ENCODE results near the gene ECSCR.

ECSCR gene

GRCh38 chr5:139474890-139475791 lies 12.6 kb upstream of the ECSCR start:
- H3K9ac ChIP-seq (ENCODE audit: low read length in 5 of 5) = no peak overlapping the region
- peaks cover 3 to 43% (median 31%) of the 10 kb centered on the region in 5 donors for H3K4me1 ChIP-seq (ENCODE audit: control insufficient read depth in 5 of 5, insufficient read depth in 5 of 5, low read length in 5 of 5)
- no peaks in the 10 kb centered on the region for H3K9me3 ChIP-seq (ENCODE audit: control insufficient read depth in 5 of 5, low read length in 5 of 5)
- no peaks in the 10 kb centered on the region for H3K27me3 ChIP-seq (ENCODE audit: control insufficient read depth in 5 of 5, insufficient read depth in 4 of 5, low read length in 5 of 5)
- no peak overlapping the region for H3K4me3 ChIP-seq (ENCODE audit: low read depth in 1 of 5, low read length in 5 of 5)
- H3K27ac ChIP-seq (ENCODE audit: low read depth, low read length) = no peak overlapping the region
- H3K36me3 ChIP-seq (ENCODE audit: control insufficient read depth in 5 of 5, insufficient read depth in 5 of 5, low read length in 5 of 5) = peaks cover 0 to 44% (median 27%) of the 10 kb centered on the region in 5 donors

GRCh38 chr5:139473565-139473964 lies 11.0 kb upstream of the ECSCR start:
- no peaks in the 10 kb centered on the region for H3K9me3 ChIP-seq (ENCODE audit: control insufficient read depth in 5 of 5, low read length in 5 of 5)
- H3K36me3 ChIP-seq (ENCODE audit: control insufficient read depth in 5 of 5, insufficient read depth in 5 of 5, low read length in 5 of 5) = peaks cover 0 to 36% (median 26%) of the 10 kb centered on the region in 5 donors
- peaks cover 3 to 48% (median 36%) of the 10 kb centered on the region in 5 donors for H3K4me1 ChIP-seq (ENCODE audit: control insufficient read depth in 5 of 5, insufficient read depth in 5 of 5, low read length in 5 of 5)
- H3K27me3 ChIP-seq (ENCODE audit: control insufficient read depth in 5 of 5, insufficient read depth in 4 of 5, low read length in 5 of 5) = no peaks in the 10 kb centered on the region
- H3K27ac ChIP-seq (ENCODE audit: low read depth, low read length) = peak overlapping the region; percentile 11
- H3K9ac ChIP-seq (ENCODE audit: low read length in 5 of 5) = no peak overlapping the region
- H3K4me3 ChIP-seq (ENCODE audit: low read depth in 1 of 5, low read length in 5 of 5) = no peak overlapping the region

DNA sequence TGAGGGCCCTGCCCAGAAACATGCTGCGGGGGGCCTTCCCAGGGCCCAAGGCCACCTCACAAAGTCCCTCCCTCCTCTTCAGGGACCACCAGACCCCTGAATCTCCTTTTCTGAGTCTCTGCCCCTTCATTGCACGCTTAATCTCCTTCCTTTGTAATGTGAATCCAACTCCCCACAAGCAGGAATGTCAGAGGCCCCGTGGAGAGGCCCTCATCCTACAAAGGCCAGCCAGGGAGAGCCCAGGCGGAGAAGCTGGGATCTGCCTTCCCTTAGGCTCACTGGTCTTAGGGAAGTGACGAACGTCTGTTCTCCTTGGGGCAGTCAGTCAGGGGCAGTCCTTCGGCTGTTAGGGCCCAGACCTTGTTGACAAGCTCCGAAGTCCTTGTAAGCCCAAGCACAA lies 10.6 kb upstream of the ECSCR start:
- H3K27ac ChIP-seq (ENCODE audit: low read depth, low read length) = peak overlapping the region; percentile 11
- peaks cover 0 to 32% (median 22%) of the 10 kb centered on the region in 5 donors for H3K36me3 ChIP-seq (ENCODE audit: control insufficient read depth in 5 of 5, insufficient read depth in 5 of 5, low read length in 5 of 5)
- H3K9ac ChIP-seq (ENCODE audit: low read length in 5 of 5) = no peak overlapping the region
- H3K27me3 ChIP-seq (ENCODE audit: control insufficient read depth in 5 of 5, insufficient read depth in 4 of 5, low read length in 5 of 5) = no peaks in the 10 kb centered on the region
- H3K4me3 ChIP-seq (ENCODE audit: low read depth in 1 of 5, low read length in 5 of 5) = no peak overlapping the region
- H3K9me3 ChIP-seq (ENCODE audit: control insufficient read depth in 5 of 5, low read length in 5 of 5) = no peaks in the 10 kb centered on the region
- peaks cover 3 to 53% (median 41%) of the 10 kb centered on the region in 5 donors for H3K4me1 ChIP-seq (ENCODE audit: control insufficient read depth in 5 of 5, insufficient read depth in 5 of 5, low read length in 5 of 5)

DNA sequence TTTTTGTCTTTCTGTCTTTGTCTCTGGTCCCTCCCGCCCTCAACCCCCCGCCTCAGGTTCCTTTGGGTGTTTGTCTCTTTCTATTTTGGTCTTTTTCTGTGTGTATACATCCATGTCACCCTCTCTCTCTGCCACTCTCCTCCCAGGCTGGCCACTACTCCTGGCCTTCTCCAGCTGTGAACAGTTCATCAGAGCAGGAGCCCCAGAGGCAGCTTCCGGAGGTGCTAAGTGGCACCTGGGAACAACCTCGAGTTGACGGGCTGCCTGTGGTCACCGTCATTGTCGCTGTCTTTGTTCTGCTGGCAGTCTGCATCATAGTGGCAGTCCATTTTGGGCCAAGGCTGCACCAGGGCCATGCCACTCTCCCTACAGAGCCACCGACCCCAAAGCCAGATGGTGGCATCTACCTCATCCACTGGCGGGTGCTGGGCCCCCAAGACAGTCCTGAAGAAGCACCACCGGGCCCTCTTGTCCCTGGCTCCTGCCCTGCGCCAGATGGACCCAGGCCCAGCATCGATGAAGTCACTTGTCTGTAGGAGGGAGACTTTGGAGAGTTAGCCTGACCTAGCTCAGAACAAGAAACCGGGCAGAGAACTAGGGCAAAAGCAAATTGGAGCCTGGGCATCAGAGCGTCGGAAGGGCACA lies 10.0 kb upstream of the ECSCR start:
- Histone ChIP-seq H3K27me3 (ENCODE audit: control insufficient read depth in 5 of 5, insufficient read depth in 4 of 5, low read length in 5 of 5) (no peaks in the 10 kb centered on the region), H3K4me3 (ENCODE audit: low read depth in 1 of 5, low read length in 5 of 5) (no peak overlapping the region), H3K4me1 (ENCODE audit: control insufficient read depth in 5 of 5, insufficient read depth in 5 of 5, low read length in 5 of 5) (peaks cover 3 to 53% (median 41%) of the 10 kb centered on the region in 5 donors), H3K9ac (ENCODE audit: low read length in 5 of 5) (no peak overlapping the region), H3K27ac (ENCODE audit: low read depth, low read length) (peak overlapping the region; percentile 11), H3K36me3 (ENCODE audit: control insufficient read depth in 5 of 5, insufficient read depth in 5 of 5, low read length in 5 of 5) (peaks cover 0 to 26% (median 16%) of the 10 kb centered on the region in 5 donors), H3K9me3 (ENCODE audit: control insufficient read depth in 5 of 5, low read length in 5 of 5) (no peaks in the 10 kb centered on the region)

- peaks cover 0 to 11% (median 5%) of the 10 kb centered on the region in 5 donors for H3K36me3 ChIP-seq (ENCODE audit: control insufficient read depth in 5 of 5, insufficient read depth in 5 of 5, low read length in 5 of 5)
- peak within 1 kb of the TSS in 1 of 5 donors; percentile 31 for H3K4me3 ChIP-seq (ENCODE audit: low read depth in 1 of 5, low read length in 5 of 5)
- H3K4me1 ChIP-seq (ENCODE audit: control insufficient read depth in 5 of 5, insufficient read depth in 5 of 5, low read length in 5 of 5) = peaks cover 3 to 52% (median 41%) of the 10 kb centered on the region in 5 donors
- H3K9ac ChIP-seq (ENCODE audit: low read length in 5 of 5) = no peak within 1 kb of the TSS
- no peaks in the 10 kb centered on the region for H3K9me3 ChIP-seq (ENCODE audit: control insufficient read depth in 5 of 5, low read length in 5 of 5)
- H3K27ac ChIP-seq (ENCODE audit: low read depth, low read length) = no peak within 1 kb of the TSS
- H3K27me3 ChIP-seq (ENCODE audit: control insufficient read depth in 5 of 5, insufficient read depth in 4 of 5, low read length in 5 of 5) = no peaks in the 10 kb centered on the region
Measured at GRCh38 chr5:139470821-139471300, 8.3 kb upstream of the ECSCR start, which contains the start of gene SMIM33. Gene SMIM33, plus strand, starts transcription at chr5:139471004. Its CDS starts 118 bp downstream, at chr5:139471122.

- Histone ChIP-seq H3K9ac (ENCODE audit: low read length in 5 of 5) (peak overlapping the region in 2 of 5 donors; percentile 56 to 62), H3K4me1 (ENCODE audit: control insufficient read depth in 5 of 5, insufficient read depth in 5 of 5, low read length in 5 of 5) (peaks cover 0 to 30% (median 26%) of the 10 kb centered on the region in 5 donors), H3K27me3 (ENCODE audit: control insufficient read depth in 5 of 5, insufficient read depth in 4 of 5, low read length in 5 of 5) (no peaks in the 10 kb centered on the region), H3K4me3 (ENCODE audit: low read depth in 1 of 5, low read length in 5 of 5) (no peak overlapping the region), H3K9me3 (ENCODE audit: control insufficient read depth in 5 of 5, low read length in 5 of 5) (no peaks in the 10 kb centered on the region), H3K27ac (ENCODE audit: low read depth, low read length) (peak overlapping the region; percentile 81), H3K36me3 (ENCODE audit: control insufficient read depth in 5 of 5, insufficient read depth in 5 of 5, low read length in 5 of 5) (no peaks in the 10 kb centered on the region)
Measured at GRCh38 chr5:139468421-139468931, 5.9 kb upstream of the ECSCR start.

GRCh38 chr5:139461698-139462097 lies 845 bp downstream of the ECSCR start:
- H3K36me3 ChIP-seq (ENCODE audit: control insufficient read depth in 5 of 5, insufficient read depth in 5 of 5, low read length in 5 of 5) = peaks cover 0 to 12% (median 8%) of the 10 kb centered on the region in 5 donors
- H3K27ac ChIP-seq (ENCODE audit: low read depth, low read length) = peak overlapping the region; percentile 75
- no peaks in the 10 kb centered on the region for H3K27me3 ChIP-seq (ENCODE audit: control insufficient read depth in 5 of 5, insufficient read depth in 4 of 5, low read length in 5 of 5)
- H3K4me3 ChIP-seq (ENCODE audit: low read depth in 1 of 5, low read length in 5 of 5) = peak overlapping the region; percentile 22 to 71 (median 64)
- no peaks in the 10 kb centered on the region for H3K9me3 ChIP-seq (ENCODE audit: control insufficient read depth in 5 of 5, low read length in 5 of 5)
- peak overlapping the region in 3 of 5 donors; percentile 47 to 68 (median 62) for H3K9ac ChIP-seq (ENCODE audit: low read length in 5 of 5)
- peaks cover 0 to 37% (median 5%) of the 10 kb centered on the region in 5 donors for H3K4me1 ChIP-seq (ENCODE audit: control insufficient read depth in 5 of 5, insufficient read depth in 5 of 5, low read length in 5 of 5)

- peak overlapping the region; percentile 75 for H3K27ac ChIP-seq (ENCODE audit: low read depth, low read length)
- H3K36me3 ChIP-seq (ENCODE audit: control insufficient read depth in 5 of 5, insufficient read depth in 5 of 5, low read length in 5 of 5) = peaks cover 0 to 15% (median 9%) of the 10 kb centered on the region in 5 donors
- H3K27me3 ChIP-seq (ENCODE audit: control insufficient read depth in 5 of 5, insufficient read depth in 4 of 5, low read length in 5 of 5) = no peaks in the 10 kb centered on the region
- H3K4me3 ChIP-seq (ENCODE audit: low read depth in 1 of 5, low read length in 5 of 5) = peak overlapping the region in 4 of 5 donors; percentile 58 to 71 (median 67)
- H3K4me1 ChIP-seq (ENCODE audit: control insufficient read depth in 5 of 5, insufficient read depth in 5 of 5, low read length in 5 of 5) = peaks cover 0 to 37% (median 5%) of the 10 kb centered on the region in 5 donors
- H3K9ac ChIP-seq (ENCODE audit: low read length in 5 of 5) = peak overlapping the region in 1 of 5 donors; percentile 62
- H3K9me3 ChIP-seq (ENCODE audit: control insufficient read depth in 5 of 5, low read length in 5 of 5) = no peaks in the 10 kb centered on the region
Measured at GRCh38 chr5:139461176-139461575, 1.4 kb downstream of the ECSCR start.

GRCh38 chr5:139460455-139460854 lies 2.1 kb downstream of the ECSCR start:
- Histone ChIP-seq H3K9ac (ENCODE audit: low read length in 5 of 5) (peak overlapping the region in 1 of 5 donors; percentile 14), H3K9me3 (ENCODE audit: control insufficient read depth in 5 of 5, low read length in 5 of 5) (no peaks in the 10 kb centered on the region), H3K4me3 (ENCODE audit: low read depth in 1 of 5, low read length in 5 of 5) (peak overlapping the region in 2 of 5 donors; percentile 17 to 70), H3K4me1 (ENCODE audit: control insufficient read depth in 5 of 5, insufficient read depth in 5 of 5, low read length in 5 of 5) (peaks cover 0 to 37% (median 5%) of the 10 kb centered on the region in 5 donors), H3K27ac (ENCODE audit: low read depth, low read length) (peak overlapping the region; percentile 75), H3K36me3 (ENCODE audit: control insufficient read depth in 5 of 5, insufficient read depth in 5 of 5, low read length in 5 of 5) (peaks cover 0 to 15% (median 9%) of the 10 kb centered on the region in 5 donors), H3K27me3 (ENCODE audit: control insufficient read depth in 5 of 5, insufficient read depth in 4 of 5, low read length in 5 of 5) (no peaks in the 10 kb centered on the region)

All from subcutaneous abdominal adipose tissue (tissue), 5 donors.